ENCODE measurements around the gene OR4S2.

Gene OR4S2

GRCh38 chr11:55648027-55648426 lies at the start of gene OR4S2:
Gene OR4S2, plus strand, starts transcription at chr11:55648327. Its CDS starts 2,577 bp downstream, at chr11:55650904.
- no peak for DNase-seq (ENCODE audit: low read depth, low spot score)

- DNase-seq (ENCODE audit: low read depth, low spot score), result no peak
Measured at GRCh38 chr11:55607545-55607944, 40.6 kb upstream of the OR4S2 start, which contains the start of gene OR4C11. Gene OR4C11, minus strand, starts transcription at chr11:55607645. Its CDS starts 3,272 bp downstream, at chr11:55604373.

GRCh38 chr11:55624531-55624930 lies 23.6 kb upstream of the OR4S2 start:
- no peak for DNase-seq (ENCODE audit: low read depth, low spot score)

DNA sequence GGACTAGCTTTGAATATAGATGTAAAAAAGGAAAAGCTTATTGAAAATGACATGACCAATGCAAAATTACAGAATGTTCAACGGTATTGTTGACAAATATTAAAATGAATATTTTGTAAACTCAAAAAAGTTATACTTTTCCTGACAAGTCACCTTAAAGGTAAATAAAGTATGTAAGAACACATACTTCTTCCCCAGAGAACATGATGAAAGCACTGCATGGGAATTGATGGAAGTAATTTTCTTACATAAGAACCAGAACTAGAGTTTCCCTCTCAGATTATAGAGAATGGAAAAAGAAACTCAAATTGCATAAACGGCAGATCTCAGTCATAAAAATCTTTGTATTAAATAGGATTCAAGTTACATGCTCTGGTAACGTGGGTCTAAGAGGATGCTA lies 13.3 kb upstream of the OR4S2 start, which contains the start of gene OR4P4:
Gene OR4P4, plus strand, starts transcription at position 301 of the 400 bp plus-strand sequence.
- no peak for DNase-seq (ENCODE audit: low read depth, low spot score)

DNA sequence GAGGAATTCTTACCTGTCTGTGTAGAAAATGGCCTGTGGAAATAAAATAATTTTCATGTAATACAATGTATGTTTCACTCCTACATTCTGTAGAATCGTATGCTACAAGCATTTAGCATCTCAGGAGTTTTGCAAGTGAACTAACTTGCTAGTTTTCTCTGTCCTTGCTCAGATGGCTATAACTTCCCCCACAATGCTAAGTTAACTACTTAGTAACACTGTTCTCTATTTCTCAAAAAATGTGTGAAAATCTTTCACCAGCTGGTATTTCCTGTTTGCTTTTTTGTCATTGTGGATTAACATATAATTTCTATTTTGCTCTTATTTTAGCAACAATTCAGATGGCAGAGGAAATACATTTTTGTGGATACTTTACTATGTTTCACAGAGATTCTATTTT lies 4.4 kb downstream of the OR4S2 start:
- DNase-seq (ENCODE audit: low read depth, low spot score), result no peak

- no peak for DNase-seq (ENCODE audit: low read depth, low spot score)
Measured at GRCh38 chr11:55655096-55655495, 7.0 kb downstream of the OR4S2 start.

DNA sequence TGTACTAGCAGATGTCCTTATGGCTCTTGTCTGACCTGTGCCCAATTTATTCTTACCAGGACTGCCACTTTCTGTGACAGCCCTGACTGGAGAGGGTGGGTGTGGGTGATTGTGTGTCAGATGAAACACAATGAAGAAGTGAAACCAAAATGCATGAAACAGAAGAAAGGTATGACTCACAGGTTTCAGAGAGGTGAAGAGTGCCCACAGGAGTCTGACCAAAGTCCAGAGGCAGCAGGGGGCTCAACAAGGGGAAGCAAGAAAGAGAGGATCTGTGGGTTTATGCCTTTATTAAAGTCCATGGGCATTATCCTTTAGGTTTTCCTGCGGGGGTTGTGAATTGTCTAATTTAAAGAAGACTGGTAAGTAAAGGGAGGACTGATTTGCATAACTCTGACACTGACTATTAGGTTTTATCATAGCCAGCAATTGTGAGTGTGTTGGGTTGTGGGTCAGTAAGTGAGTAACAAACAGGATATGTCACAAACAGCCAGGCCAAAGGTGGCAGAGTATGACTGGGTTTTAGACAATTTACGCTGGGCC lies 10.0 kb downstream of the OR4S2 start:
- no peak for DNase-seq (ENCODE audit: low read depth, low spot score)

GRCh38 chr11:55658608-55659007 lies 10.5 kb downstream of the OR4S2 start:
- DNase-seq (ENCODE audit: low read depth, low spot score), result no peak

GRCh38 chr11:55661901-55662300 lies 13.8 kb downstream of the OR4S2 start, which contains the start of gene OR4C6:
Gene OR4C6, plus strand, starts transcription at chr11:55662201. Its CDS starts 2,966 bp downstream, at chr11:55665167.
- no peak for DNase-seq (ENCODE audit: low read depth, low spot score)

DNA sequence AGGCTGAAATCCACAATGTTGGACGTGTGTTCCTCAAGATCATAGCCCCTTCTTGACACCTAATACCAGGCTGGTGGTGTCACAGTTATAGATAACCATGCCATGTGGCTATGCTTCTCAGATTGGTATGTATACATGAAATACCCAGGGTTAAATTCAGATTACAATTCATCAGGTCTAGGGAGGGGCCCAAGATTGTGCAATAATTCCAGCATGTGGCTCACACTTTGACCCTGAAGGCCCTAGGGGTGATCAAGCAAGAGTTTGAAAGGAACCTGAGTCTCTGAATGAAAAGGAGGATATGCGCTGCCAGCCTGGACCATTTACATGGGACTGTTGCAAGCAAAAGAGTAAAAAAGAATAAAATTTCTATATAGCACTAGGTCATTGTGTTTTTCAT lies 21.2 kb downstream of the OR4S2 start:
- no peak for DNase-seq (ENCODE audit: low read depth, low spot score)

- no peak for DNase-seq (ENCODE audit: low read depth, low spot score)
Measured at GRCh38 chr11:55673860-55674259, 25.7 kb downstream of the OR4S2 start.

DNA sequence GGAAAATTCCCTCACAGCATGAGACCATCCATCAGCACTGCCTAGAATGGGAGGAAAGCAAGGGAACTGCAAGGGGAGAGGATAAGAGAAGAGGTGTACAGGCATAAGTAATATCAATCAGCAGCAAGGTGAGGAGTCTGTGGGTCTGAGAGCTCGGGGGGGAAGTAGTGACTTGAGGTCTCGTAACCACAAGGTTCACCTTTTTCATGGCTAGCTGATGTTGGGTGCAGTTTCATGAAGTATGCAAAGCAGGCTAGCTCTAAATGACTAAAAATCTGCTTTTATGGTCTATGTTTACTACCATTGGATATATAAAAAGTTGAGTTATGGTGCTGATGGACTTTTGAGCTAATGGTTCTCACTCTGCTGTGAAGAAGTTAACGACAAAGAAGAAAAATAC lies 49.7 kb downstream of the OR4S2 start:
- no peak for DNase-seq (ENCODE audit: low read depth, low spot score)

GRCh38 chr11:55701429-55701828 lies 53.3 kb downstream of the OR4S2 start:
- DNase-seq (ENCODE audit: low read depth, low spot score), result no peak

Data from ELF-1 (cell line).